ENCODE results near the gene ABCC11.

The ABCC11 gene

GRCh38 chr16:48117217-48118105, 129.9 kb downstream of the ABCC11 start:
- DNase-seq (ENCODE audit: low read depth): peak; percentile 60

More at GRCh38 chr16:48117217-48118105, 129.9 kb downstream of the ABCC11 start:
- no peak overlapping the region for H3K4me3 ChIP-seq (replicated peaks; ENCODE audit: low read depth, low read length)
- TF ChIP-seq CTCF (IDR thresholded peaks at IDR 0.05; ENCODE audit: low read length, missing control alignments): peak; percentile 75
